ENCODE measurements around the gene DDIT4L. TPM values are rescaled to one million over a fixed set of nuclear protein-coding genes. Genes with fewer than 3 reads are reported as not detected.

The DDIT4L gene
- total and polyA plus RNA-seq, 2 experiments from 2014 or later = 3.4 to 7.0 TPM

DNA sequence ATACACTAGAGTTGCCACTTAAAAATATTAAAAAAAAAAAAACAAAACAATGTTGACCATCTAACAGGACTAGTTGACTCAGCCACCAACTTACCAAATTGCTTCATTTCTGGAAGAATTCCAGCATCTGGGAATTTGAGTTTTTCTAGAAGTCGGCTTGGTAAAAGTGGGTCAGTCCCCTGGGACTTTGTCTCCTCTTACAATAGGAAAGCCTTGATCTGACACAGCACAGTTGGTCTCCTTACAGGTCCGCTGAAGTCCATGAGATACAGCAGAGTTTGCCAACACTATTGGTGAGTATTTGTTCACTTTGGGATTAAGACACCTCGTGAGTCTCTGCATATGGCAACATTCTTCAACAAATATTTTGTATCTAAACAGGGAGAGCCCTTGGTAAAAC lies 18.2 kb upstream of the DDIT4L start:
- no peak for TF ChIP-seq ZNF114 (CRISPR knock-in tag; IDR thresholded peaks at IDR 0.05)
- TF ChIP-seq ZNF331 (CRISPR knock-in tag; IDR thresholded peaks at IDR 0.05; ENCODE audit: low read depth) = no peak
- no peak for TF ChIP-seq EZH2 (IDR thresholded peaks at IDR 0.05; ENCODE audit: low read depth, unreplicated experiment)
- TF ChIP-seq, protein P1, sequence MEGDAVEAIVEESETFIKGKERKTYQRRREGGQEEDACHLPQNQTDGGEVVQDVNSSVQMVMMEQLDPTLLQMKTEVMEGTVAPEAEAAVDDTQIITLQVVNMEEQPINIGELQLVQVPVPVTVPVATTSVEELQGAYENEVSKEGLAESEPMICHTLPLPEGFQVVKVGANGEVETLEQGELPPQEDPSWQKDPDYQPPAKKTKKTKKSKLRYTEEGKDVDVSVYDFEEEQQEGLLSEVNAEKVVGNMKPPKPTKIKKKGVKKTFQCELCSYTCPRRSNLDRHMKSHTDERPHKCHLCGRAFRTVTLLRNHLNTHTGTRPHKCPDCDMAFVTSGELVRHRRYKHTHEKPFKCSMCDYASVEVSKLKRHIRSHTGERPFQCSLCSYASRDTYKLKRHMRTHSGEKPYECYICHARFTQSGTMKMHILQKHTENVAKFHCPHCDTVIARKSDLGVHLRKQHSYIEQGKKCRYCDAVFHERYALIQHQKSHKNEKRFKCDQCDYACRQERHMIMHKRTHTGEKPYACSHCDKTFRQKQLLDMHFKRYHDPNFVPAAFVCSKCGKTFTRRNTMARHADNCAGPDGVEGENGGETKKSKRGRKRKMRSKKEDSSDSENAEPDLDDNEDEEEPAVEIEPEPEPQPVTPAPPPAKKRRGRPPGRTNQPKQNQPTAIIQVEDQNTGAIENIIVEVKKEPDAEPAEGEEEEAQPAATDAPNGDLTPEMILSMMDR (conservative IDR thresholded peaks at IDR 0.05; ENCODE audit: low read depth in 2 of 2) = no peak
- no peak for TF ChIP-seq POLR2AphosphoS5 (IDR thresholded peaks at IDR 0.05; ENCODE audit: low read depth)
- no peak for TF ChIP-seq STAT1 (IDR thresholded peaks at IDR 0.05; ENCODE audit: unreplicated experiment)
- TF ChIP-seq CREB1 (CRISPR knock-in tag; IDR thresholded peaks at IDR 0.05; ENCODE audit: low read depth) = no peak
- TF ChIP-seq JUNB (IDR thresholded peaks at IDR 0.05; ENCODE audit: unreplicated experiment) = no peak
- no peak for TF ChIP-seq EZH2phosphoT487 (IDR thresholded peaks at IDR 0.05; ENCODE audit: unreplicated experiment)
- TF ChIP-seq, protein P2, sequence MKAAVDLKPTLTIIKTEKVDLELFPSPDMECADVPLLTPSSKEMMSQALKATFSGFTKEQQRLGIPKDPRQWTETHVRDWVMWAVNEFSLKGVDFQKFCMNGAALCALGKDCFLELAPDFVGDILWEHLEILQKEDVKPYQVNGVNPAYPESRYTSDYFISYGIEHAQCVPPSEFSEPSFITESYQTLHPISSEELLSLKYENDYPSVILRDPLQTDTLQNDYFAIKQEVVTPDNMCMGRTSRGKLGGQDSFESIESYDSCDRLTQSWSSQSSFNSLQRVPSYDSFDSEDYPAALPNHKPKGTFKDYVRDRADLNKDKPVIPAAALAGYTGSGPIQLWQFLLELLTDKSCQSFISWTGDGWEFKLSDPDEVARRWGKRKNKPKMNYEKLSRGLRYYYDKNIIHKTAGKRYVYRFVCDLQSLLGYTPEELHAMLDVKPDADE (IDR thresholded peaks at IDR 0.05) = no peak
- TF ChIP-seq NANOG (IDR thresholded peaks at IDR 0.05; ENCODE audit: borderline replicate concordance) = no peak
- Mint-ChIP-seq H3K27me3 (ENCODE audit: insufficient read depth, low read depth, poor library complexity) (peaks cover 2% of the 10 kb centered on the region), H3K27ac (no peak overlapping the region), H3K4me1 (peaks cover 3% of the 10 kb centered on the region; the same call in 2 of the 3 replicates), H3K9me3 (no peaks in the 10 kb centered on the region), H3K4me3 (no peak overlapping the region), H3K36me3 (ENCODE audit: low read depth) (no peaks in the 10 kb centered on the region)
- H3F3A ChIP-seq (replicated peaks; ENCODE audit: low read depth) = no peaks in the 10 kb centered on the region
- no peak for ATAC-seq
- DNase-seq (ENCODE audit: low spot score) = no peak
- no peak overlapping the region for H3K4me2 ChIP-seq
- no peaks in the 10 kb centered on the region for H3K36me3 ChIP-seq (ENCODE audit: insufficient read depth)
- H3K9me2 ChIP-seq (ENCODE audit: insufficient read depth) = peaks cover 3% of the 10 kb centered on the region; the same call in 1 of the 2 replicates
- no peak overlapping the region for H3K4me3 ChIP-seq
- no peak overlapping the region for H2AFZ ChIP-seq
- no peaks in the 10 kb centered on the region for H4K20me1 ChIP-seq (replicated peaks; ENCODE audit: insufficient read depth)
- no peaks in the 10 kb centered on the region for H3K79me2 ChIP-seq (replicated peaks; ENCODE audit: insufficient read depth)
- no peak overlapping the region for H3K27ac ChIP-seq (ENCODE audit: low read depth)
- H3K4me1 ChIP-seq (ENCODE audit: insufficient read depth) = no peaks in the 10 kb centered on the region
- no peaks in the 10 kb centered on the region for H3K27me3 ChIP-seq (ENCODE audit: insufficient read depth)

DNA sequence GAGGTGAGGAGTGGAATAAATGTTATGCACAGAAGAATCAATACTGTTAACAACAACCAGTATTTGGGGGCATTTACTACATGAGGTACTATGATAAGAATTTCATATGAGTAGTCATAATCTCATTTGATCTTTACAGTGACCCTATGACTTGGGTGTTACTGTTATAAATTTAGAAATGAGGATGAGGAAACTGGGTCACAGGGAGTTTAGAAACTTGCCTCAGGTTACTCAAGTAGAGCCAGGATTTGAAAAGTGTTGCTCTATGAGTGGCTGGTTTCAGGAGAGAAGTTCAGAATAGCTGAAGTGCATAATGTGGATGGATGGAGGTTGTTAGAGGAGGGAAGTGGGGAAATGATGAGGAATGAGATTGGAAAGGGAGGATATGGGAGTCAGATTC lies 16.6 kb upstream of the DDIT4L start:
- H3K9me3 Mint-ChIP-seq = no peaks in the 10 kb centered on the region
- no peak for DNase-seq (ENCODE audit: low spot score)
- no peak for ATAC-seq
- peaks cover 2% of the 10 kb centered on the region for H3K27me3 Mint-ChIP-seq (ENCODE audit: insufficient read depth, low read depth, poor library complexity)
- peaks cover 3% of the 10 kb centered on the region; the same call in 2 of the 3 replicates for H3K4me1 Mint-ChIP-seq
- no peak overlapping the region for H3K27ac ChIP-seq (ENCODE audit: low read depth)
- no peaks in the 10 kb centered on the region for H3K79me2 ChIP-seq (replicated peaks; ENCODE audit: insufficient read depth)
- no peak overlapping the region for H3K4me3 ChIP-seq
- no peaks in the 10 kb centered on the region for H3K36me3 ChIP-seq (ENCODE audit: insufficient read depth)
- no peaks in the 10 kb centered on the region for H3K27me3 ChIP-seq (ENCODE audit: insufficient read depth)
- H3K9me2 ChIP-seq (ENCODE audit: insufficient read depth) = peaks cover 3% of the 10 kb centered on the region; the same call in 1 of the 2 replicates
- no peaks in the 10 kb centered on the region for H3K4me1 ChIP-seq (ENCODE audit: insufficient read depth)
- H3K36me3 Mint-ChIP-seq (ENCODE audit: low read depth) = no peaks in the 10 kb centered on the region
- no peaks in the 10 kb centered on the region for H4K20me1 ChIP-seq (replicated peaks; ENCODE audit: insufficient read depth)
- no peaks in the 10 kb centered on the region for H3F3A ChIP-seq (replicated peaks; ENCODE audit: low read depth)
- no peak overlapping the region for H3K4me3 Mint-ChIP-seq
- H2AFZ ChIP-seq = no peak overlapping the region
- no peak overlapping the region for H3K4me2 ChIP-seq
- H3K27ac Mint-ChIP-seq = no peak overlapping the region
- TF ChIP-seq POLR2AphosphoS5 (IDR thresholded peaks at IDR 0.05; ENCODE audit: low read depth) (no peak), ZNF331 (CRISPR knock-in tag; IDR thresholded peaks at IDR 0.05; ENCODE audit: low read depth) (no peak), ZNF114 (CRISPR knock-in tag; IDR thresholded peaks at IDR 0.05) (no peak), NANOG (IDR thresholded peaks at IDR 0.05; ENCODE audit: borderline replicate concordance) (no peak), CREB1 (CRISPR knock-in tag; IDR thresholded peaks at IDR 0.05; ENCODE audit: low read depth) (no peak)
- TF ChIP-seq, protein P3, sequence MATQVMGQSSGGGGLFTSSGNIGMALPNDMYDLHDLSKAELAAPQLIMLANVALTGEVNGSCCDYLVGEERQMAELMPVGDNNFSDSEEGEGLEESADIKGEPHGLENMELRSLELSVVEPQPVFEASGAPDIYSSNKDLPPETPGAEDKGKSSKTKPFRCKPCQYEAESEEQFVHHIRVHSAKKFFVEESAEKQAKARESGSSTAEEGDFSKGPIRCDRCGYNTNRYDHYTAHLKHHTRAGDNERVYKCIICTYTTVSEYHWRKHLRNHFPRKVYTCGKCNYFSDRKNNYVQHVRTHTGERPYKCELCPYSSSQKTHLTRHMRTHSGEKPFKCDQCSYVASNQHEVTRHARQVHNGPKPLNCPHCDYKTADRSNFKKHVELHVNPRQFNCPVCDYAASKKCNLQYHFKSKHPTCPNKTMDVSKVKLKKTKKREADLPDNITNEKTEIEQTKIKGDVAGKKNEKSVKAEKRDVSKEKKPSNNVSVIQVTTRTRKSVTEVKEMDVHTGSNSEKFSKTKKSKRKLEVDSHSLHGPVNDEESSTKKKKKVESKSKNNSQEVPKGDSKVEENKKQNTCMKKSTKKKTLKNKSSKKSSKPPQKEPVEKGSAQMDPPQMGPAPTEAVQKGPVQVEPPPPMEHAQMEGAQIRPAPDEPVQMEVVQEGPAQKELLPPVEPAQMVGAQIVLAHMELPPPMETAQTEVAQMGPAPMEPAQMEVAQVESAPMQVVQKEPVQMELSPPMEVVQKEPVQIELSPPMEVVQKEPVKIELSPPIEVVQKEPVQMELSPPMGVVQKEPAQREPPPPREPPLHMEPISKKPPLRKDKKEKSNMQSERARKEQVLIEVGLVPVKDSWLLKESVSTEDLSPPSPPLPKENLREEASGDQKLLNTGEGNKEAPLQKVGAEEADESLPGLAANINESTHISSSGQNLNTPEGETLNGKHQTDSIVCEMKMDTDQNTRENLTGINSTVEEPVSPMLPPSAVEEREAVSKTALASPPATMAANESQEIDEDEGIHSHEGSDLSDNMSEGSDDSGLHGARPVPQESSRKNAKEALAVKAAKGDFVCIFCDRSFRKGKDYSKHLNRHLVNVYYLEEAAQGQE (IDR thresholded peaks at IDR 0.05; ENCODE audit: unreplicated experiment) = no peak
